WTC11 (cell line): ENCODE data around the gene FAT2.

Source experiments
- NR2C2 ChIP-seq: sonication (generic); formaldehyde crosslinking; IDR thresholded peaks from 2 replicates; pipeline ENCODE4 v1.8.0; 2022; ENCODE audit warnings: mild to moderate bottlenecking, missing genetic modification reagents
- TEAD1 ChIP-seq: sonication (generic); formaldehyde crosslinking; IDR thresholded peaks from 2 replicates; pipeline ENCODE4 v1.8.0; 2022; ENCODE audit warnings: mild to moderate bottlenecking, missing genetic modification reagents
- TF ChIP-seq, protein P1 (sequence below): sonication (generic); formaldehyde crosslinking; IDR thresholded peaks from 2 replicates; pipeline ENCODE4 v1.8.1; 2023; ENCODE audit warnings: mild to moderate bottlenecking, missing genetic modification reagents, moderate library complexity
- TF ChIP-seq, protein P2 (sequence below): fragments of 200-600 bp; IDR thresholded peaks from 2 replicates; pipeline ENCODE4 v1.8.0; 2022; ENCODE audit warnings: antibody characterized with exemption
- TF ChIP-seq, protein P3 (sequence below): sonication (generic); formaldehyde crosslinking; IDR thresholded peaks from 2 replicates; pipeline ENCODE4 v1.8.0; 2022; ENCODE audit warnings: mild to moderate bottlenecking, missing genetic modification reagents

DNA sequence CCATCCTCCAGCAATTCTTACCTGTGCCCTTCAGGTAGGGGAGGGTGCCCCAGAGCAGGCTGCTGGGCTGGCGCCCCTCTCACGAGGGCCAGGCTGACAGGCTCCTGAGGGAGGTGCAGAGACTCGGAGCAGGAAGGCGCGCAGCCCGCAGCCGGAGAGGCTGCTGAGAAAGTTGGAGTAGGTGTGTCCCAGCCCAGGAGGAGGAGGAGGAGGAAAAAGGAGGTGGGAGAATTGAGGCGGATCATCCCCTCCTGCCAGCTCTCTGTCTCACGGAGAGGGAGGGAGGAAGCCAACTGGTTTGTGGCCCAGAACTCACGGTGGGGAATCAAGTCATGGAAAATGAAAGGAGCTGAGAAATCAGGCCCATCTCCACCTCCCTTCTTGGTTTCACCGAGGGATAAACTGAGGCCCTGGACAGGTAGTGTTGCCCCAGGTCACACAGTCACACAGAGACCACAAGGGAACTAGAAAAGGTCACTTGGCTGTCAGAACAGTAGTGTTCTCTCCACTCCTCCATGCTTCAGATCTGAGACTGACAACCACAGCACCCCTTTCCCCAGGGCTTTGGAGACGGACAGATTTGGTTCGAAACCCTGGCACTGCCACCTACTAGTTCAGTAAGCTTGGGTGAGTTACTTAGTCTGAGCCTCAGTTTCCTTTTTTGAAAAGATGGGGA, at the start of gene FAT2:
- TF ChIP-seq TEAD1 (CRISPR knock-in tag): no peak
- TF ChIP-seq, protein P1, sequence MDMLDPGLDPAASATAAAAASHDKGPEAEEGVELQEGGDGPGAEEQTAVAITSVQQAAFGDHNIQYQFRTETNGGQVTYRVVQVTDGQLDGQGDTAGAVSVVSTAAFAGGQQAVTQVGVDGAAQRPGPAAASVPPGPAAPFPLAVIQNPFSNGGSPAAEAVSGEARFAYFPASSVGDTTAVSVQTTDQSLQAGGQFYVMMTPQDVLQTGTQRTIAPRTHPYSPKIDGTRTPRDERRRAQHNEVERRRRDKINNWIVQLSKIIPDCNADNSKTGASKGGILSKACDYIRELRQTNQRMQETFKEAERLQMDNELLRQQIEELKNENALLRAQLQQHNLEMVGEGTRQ (CRISPR knock-in tag): no peak
- TF ChIP-seq, protein P2, sequence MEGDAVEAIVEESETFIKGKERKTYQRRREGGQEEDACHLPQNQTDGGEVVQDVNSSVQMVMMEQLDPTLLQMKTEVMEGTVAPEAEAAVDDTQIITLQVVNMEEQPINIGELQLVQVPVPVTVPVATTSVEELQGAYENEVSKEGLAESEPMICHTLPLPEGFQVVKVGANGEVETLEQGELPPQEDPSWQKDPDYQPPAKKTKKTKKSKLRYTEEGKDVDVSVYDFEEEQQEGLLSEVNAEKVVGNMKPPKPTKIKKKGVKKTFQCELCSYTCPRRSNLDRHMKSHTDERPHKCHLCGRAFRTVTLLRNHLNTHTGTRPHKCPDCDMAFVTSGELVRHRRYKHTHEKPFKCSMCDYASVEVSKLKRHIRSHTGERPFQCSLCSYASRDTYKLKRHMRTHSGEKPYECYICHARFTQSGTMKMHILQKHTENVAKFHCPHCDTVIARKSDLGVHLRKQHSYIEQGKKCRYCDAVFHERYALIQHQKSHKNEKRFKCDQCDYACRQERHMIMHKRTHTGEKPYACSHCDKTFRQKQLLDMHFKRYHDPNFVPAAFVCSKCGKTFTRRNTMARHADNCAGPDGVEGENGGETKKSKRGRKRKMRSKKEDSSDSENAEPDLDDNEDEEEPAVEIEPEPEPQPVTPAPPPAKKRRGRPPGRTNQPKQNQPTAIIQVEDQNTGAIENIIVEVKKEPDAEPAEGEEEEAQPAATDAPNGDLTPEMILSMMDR: no peak
- TF ChIP-seq, protein P3, sequence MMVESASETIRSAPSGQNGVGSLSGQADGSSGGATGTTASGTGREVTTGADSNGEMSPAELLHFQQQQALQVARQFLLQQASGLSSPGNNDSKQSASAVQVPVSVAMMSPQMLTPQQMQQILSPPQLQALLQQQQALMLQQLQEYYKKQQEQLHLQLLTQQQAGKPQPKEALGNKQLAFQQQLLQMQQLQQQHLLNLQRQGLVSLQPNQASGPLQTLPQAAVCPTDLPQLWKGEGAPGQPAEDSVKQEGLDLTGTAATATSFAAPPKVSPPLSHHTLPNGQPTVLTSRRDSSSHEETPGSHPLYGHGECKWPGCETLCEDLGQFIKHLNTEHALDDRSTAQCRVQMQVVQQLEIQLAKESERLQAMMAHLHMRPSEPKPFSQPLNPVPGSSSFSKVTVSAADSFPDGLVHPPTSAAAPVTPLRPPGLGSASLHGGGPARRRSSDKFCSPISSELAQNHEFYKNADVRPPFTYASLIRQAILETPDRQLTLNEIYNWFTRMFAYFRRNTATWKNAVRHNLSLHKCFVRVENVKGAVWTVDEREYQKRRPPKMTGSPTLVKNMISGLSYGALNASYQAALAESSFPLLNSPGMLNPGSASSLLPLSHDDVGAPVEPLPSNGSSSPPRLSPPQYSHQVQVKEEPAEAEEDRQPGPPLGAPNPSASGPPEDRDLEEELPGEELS (CRISPR knock-in tag): no peak
- TF ChIP-seq NR2C2 (CRISPR knock-in tag): no peak
